Mesendoderm (in vitro differentiated cells): Measurements from ENCODE around the gene APOA4.

Experiments
- DNase-seq: peaks from one replicate; pipeline ENCODE4 v3.0.0; 2013
- H2AK5ac ChIP-seq: 2 replicates; pipeline ENCODE4 v1.6.1; 2013; ENCODE audit warnings: low read length, inconsistent platforms
- H2BK120ac ChIP-seq: 2 replicates; pipeline ENCODE4 v1.6.1; 2013; ENCODE audit warnings: low read depth, mild to moderate bottlenecking, low read length, moderate library complexity, mixed read lengths
- H2BK15ac ChIP-seq: replicated peaks from 2 replicates; pipeline ENCODE4 v1.6.1; 2013; ENCODE audit warnings: low read depth, mild to moderate bottlenecking, moderate library complexity
- H2BK5ac ChIP-seq: 2 replicates; pipeline ENCODE4 v1.6.1; 2013; ENCODE audit warnings: low read length, inconsistent platforms
- H3K18ac ChIP-seq: 2 replicates; pipeline ENCODE4 v1.6.1; 2013; ENCODE audit warnings: mild to moderate bottlenecking, low read length, mixed read lengths
- H3K23ac ChIP-seq: one replicate; pipeline ENCODE4 v1.6.1; 2013; ENCODE audit warnings: low read length
- H3K27ac ChIP-seq: 2 replicates; pipeline ENCODE4 v1.5.1; 2013; ENCODE audit warnings: low read depth, mild to moderate bottlenecking, inconsistent platforms, low read length, moderate library complexity
- H3K27me3 ChIP-seq: 2 replicates; pipeline ENCODE4 v1.6.1; 2013; ENCODE audit warnings: low read length, control low read depth, mild to moderate bottlenecking, inconsistent platforms; ENCODE audit not compliant: insufficient read depth, poor library complexity
- H3K36me3 ChIP-seq: 2 replicates; pipeline ENCODE4 v1.6.1; 2013; ENCODE audit warnings: low read length, inconsistent platforms; ENCODE audit not compliant: control insufficient read depth, insufficient read depth
- H3K4ac ChIP-seq: one replicate; pipeline ENCODE4 v1.6.1; 2013; ENCODE audit warnings: low read depth, mild to moderate bottlenecking, low read length, moderate library complexity
- H3K4me1 ChIP-seq: 2 replicates; pipeline ENCODE4 v1.6.1; 2013; ENCODE audit warnings: low read depth, low read length, inconsistent platforms; ENCODE audit not compliant: control insufficient read depth
- H3K4me2 ChIP-seq: 2 replicates; pipeline ENCODE4 v1.6.1; 2013; ENCODE audit warnings: low read length
- H3K4me3 ChIP-seq: 2 replicates; pipeline ENCODE4 v1.5.1; 2013; ENCODE audit warnings: mild to moderate bottlenecking, low read length
- H3K56ac ChIP-seq: one replicate; pipeline ENCODE4 v1.6.1; 2013; ENCODE audit warnings: low read length
- H3K79me1 ChIP-seq: 2 replicates; pipeline ENCODE4 v1.6.1; 2013; ENCODE audit warnings: low read length, inconsistent platforms
- H3K79me2 ChIP-seq: 2 replicates; pipeline ENCODE4 v1.6.1; 2013; ENCODE audit warnings: mild to moderate bottlenecking, low read length; ENCODE audit not compliant: control insufficient read depth, insufficient read depth
- H3K9ac ChIP-seq: 2 replicates; pipeline ENCODE4 v1.6.1; 2013; ENCODE audit warnings: low read length, inconsistent platforms
- H4K5ac ChIP-seq: one replicate; pipeline ENCODE4 v1.6.1; 2013; ENCODE audit warnings: low read length
- H4K8ac ChIP-seq: one replicate; pipeline ENCODE4 v1.6.1; 2013; ENCODE audit warnings: low read depth, mild to moderate bottlenecking, control low read depth, low read length, moderate library complexity
- WGBS: extraction: QIAGEN DNeasy Blood & Tissue Kit; methylation state at CpG from one replicate; pipeline ENCODE4 v1.1.7; 2013; ENCODE audit warnings: low lambda C conversion rate, missing lambda C conversion rate; ENCODE audit not compliant: insufficient coverage; ENCODE audit errors: extremely low coverage; 5-methylcytosine and 5-hydroxymethylcytosine counted together

Gene APOA4

GRCh38 chr11:116855413-116855812, 32.3 kb upstream of the APOA4 start:
- H3K79me2 ChIP-seq: no peaks in the 10 kb centered on the region
- no peak overlapping the region for H2BK5ac ChIP-seq
- H3K56ac ChIP-seq: no peak overlapping the region
- H3K27ac ChIP-seq: no peak overlapping the region
- no peak overlapping the region for H3K4me2 ChIP-seq
- no peak for DNase-seq
- no peak overlapping the region for H3K18ac ChIP-seq
- H2BK15ac ChIP-seq: no peak overlapping the region
- H3K23ac ChIP-seq: no peak overlapping the region
- H2AK5ac ChIP-seq: no peak overlapping the region
- no peak overlapping the region for H4K8ac ChIP-seq
- no peak overlapping the region for H3K4me3 ChIP-seq
- H3K27me3 ChIP-seq: no peaks in the 10 kb centered on the region
- no peak overlapping the region for H3K4ac ChIP-seq
- H2BK120ac ChIP-seq: no peak overlapping the region
- no peaks in the 10 kb centered on the region for H3K79me1 ChIP-seq
- H4K5ac ChIP-seq: no peak overlapping the region
- H3K9ac ChIP-seq: no peak overlapping the region
- no peaks in the 10 kb centered on the region for H3K4me1 ChIP-seq
- no CpG with 5 or more reads among the region's 7 CpGs for WGBS
- peaks cover 1% of the 10 kb centered on the region for H3K36me3 ChIP-seq

DNA sequence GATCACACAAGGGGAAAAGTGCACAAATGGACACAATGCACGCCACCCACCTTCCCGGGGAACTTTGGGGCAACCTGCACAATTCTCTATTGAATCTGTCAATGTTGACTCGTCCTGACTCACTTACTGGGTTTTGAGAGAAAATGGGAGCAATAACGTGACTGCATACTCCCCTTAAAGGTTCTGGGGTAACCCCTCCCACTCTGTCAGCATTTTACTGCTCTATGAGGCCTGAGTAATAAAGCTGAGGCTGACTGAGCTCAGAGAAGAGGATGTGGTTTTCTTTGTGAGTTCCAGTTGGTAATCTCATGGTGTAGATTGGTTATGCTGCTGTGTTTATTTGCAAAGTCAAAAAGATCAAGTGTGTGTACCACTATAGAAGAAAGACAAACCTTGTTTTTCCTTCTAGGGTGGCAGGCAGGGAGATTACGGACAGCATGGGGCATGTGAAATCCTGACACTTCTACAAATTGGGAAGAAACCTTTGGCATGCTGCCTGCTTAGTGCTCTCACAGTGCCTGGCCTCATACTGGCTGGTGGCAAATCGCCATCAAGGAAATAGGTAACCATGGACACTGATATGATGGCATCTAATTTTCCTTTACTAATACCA, 30.5 kb upstream of the APOA4 start:
- Histone ChIP-seq H2AK5ac (no peak overlapping the region), H3K23ac (no peak overlapping the region), H2BK15ac (no peak overlapping the region), H3K36me3 (no peaks in the 10 kb centered on the region), H3K27me3 (no peaks in the 10 kb centered on the region), H3K79me1 (no peaks in the 10 kb centered on the region), H4K5ac (no peak overlapping the region), H2BK120ac (no peak overlapping the region), H4K8ac (no peak overlapping the region), H3K4ac (no peak overlapping the region), H3K4me2 (no peak overlapping the region), H3K56ac (no peak overlapping the region), H3K18ac (no peak overlapping the region), H2BK5ac (no peak overlapping the region), H3K9ac (no peak overlapping the region), H3K79me2 (no peaks in the 10 kb centered on the region), H3K4me3 (no peak overlapping the region), H3K4me1 (no peaks in the 10 kb centered on the region), H3K27ac (no peak overlapping the region)
- DNase-seq: no peak
- no CpG with 5 or more reads among the region's 6 CpGs for WGBS

- Histone ChIP-seq H3K4ac (no peak overlapping the region), H3K79me1 (no peaks in the 10 kb centered on the region), H2BK15ac (no peak overlapping the region), H2BK5ac (no peak overlapping the region), H3K4me1 (no peaks in the 10 kb centered on the region), H3K56ac (no peak overlapping the region), H3K4me3 (no peak overlapping the region), H2BK120ac (no peak overlapping the region), H3K18ac (no peak overlapping the region), H3K36me3 (no peaks in the 10 kb centered on the region), H3K27ac (no peak overlapping the region), H3K27me3 (no peaks in the 10 kb centered on the region), H2AK5ac (no peak overlapping the region), H4K8ac (no peak overlapping the region), H3K23ac (no peak overlapping the region), H4K5ac (no peak overlapping the region), H3K79me2 (no peaks in the 10 kb centered on the region), H3K4me2 (no peak overlapping the region), H3K9ac (no peak overlapping the region)
- no peak for DNase-seq
- WGBS: no CpG with 5 or more reads among the region's 5 CpGs
Measured at GRCh38 chr11:116852261-116853031, 29.3 kb upstream of the APOA4 start.

- Histone ChIP-seq H3K36me3 (no peaks in the 10 kb centered on the region), H3K27me3 (no peaks in the 10 kb centered on the region), H3K4ac (no peak overlapping the region), H3K79me2 (no peaks in the 10 kb centered on the region), H3K79me1 (no peaks in the 10 kb centered on the region), H2AK5ac (no peak overlapping the region), H4K8ac (no peak overlapping the region), H3K4me2 (no peak overlapping the region), H3K4me3 (no peak overlapping the region), H2BK120ac (no peak overlapping the region), H3K18ac (no peak overlapping the region), H3K9ac (no peak overlapping the region), H3K23ac (no peak overlapping the region), H3K56ac (no peak overlapping the region), H3K27ac (no peak overlapping the region), H4K5ac (no peak overlapping the region), H3K4me1 (no peaks in the 10 kb centered on the region), H2BK15ac (no peak overlapping the region), H2BK5ac (no peak overlapping the region)
- no CpG with 5 or more reads among the region's 7 CpGs for WGBS
- DNase-seq: no peak
Measured at GRCh38 chr11:116851626-116852025, 28.5 kb upstream of the APOA4 start.

DNA sequence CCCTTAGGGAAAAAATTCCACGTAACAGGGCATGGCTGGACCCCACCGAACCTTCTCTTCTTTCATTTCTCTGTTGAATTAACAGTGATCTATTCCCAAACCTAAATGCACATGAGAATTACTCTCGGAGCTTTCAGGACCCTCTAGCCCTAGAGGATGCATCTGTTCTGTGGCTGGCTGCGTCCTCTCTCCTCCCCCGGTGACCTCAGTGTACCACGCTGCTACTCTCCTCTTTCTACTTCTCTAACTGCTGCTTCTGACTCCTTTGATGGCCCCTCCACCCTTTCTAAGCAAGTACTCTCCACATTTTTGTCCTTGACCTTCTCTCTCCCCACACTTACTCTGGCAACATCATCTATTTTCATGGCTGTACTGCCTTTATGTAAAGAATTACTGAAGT, 26.4 kb upstream of the APOA4 start:
- DNase-seq: no peak
- Histone ChIP-seq H3K79me1 (no peaks in the 10 kb centered on the region), H2BK5ac (no peak overlapping the region), H3K18ac (no peak overlapping the region), H3K4ac (no peak overlapping the region), H2BK120ac (no peak overlapping the region), H4K5ac (no peak overlapping the region), H2AK5ac (no peak overlapping the region), H3K56ac (no peak overlapping the region), H3K27me3 (no peaks in the 10 kb centered on the region), H3K4me2 (no peak overlapping the region), H3K23ac (no peak overlapping the region), H3K36me3 (peaks cover 2% of the 10 kb centered on the region), H3K9ac (no peak overlapping the region), H3K4me1 (no peaks in the 10 kb centered on the region), H3K79me2 (no peaks in the 10 kb centered on the region), H2BK15ac (no peak overlapping the region), H3K4me3 (no peak overlapping the region), H4K8ac (no peak overlapping the region), H3K27ac (no peak overlapping the region)
- WGBS: no CpG with 5 or more reads among the region's 6 CpGs
